ENCODE data around the gene BAMBI. TPM values are rescaled to one million over a fixed set of nuclear protein-coding genes. Genes with fewer than 3 reads are reported as not detected.

BAMBI gene
- total RNA-seq, 1 experiment from 2014 or later, result 26.8 TPM

GRCh38 chr10:28691187-28691694 is 13.9 kb downstream of the BAMBI start:
- in situ Hi-C loops (cut with HindIII; ENCODE audit: low pct_unique_long_range_greater_than_20kb, low sequenced_read_pairs), result no loop called here
- no peak for DNase-seq (ENCODE audit: low read depth)

- DNase-seq (ENCODE audit: low read depth), result no peak
- in situ Hi-C loops (cut with HindIII; ENCODE audit: low pct_unique_long_range_greater_than_20kb, low sequenced_read_pairs), result no loop called here
Measured at GRCh38 chr10:28692050-28692449, 14.7 kb downstream of the BAMBI start.

DNA sequence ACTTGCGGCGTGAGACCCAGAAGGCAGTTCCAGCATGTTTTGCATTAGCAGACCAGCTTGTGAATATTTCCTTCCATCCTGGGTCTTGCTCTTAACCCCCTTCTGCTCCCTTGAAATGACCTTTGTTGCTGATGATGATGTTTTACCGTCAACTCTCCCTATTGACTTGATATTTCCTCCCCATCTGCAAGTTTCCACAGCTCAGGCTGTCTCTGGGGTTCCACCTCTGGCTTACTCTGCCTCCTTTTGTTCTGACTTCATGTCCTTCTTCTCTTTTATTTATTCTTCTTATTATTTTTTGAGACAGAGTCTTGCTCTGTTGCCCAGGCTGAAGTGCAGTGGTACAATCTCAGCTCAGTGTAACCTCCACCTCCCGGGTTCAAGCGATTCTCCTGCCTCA is 17.2 kb downstream of the BAMBI start:
- DNase-seq (ENCODE audit: low read depth), result no peak
- in situ Hi-C loops (cut with HindIII; ENCODE audit: low pct_unique_long_range_greater_than_20kb, low sequenced_read_pairs), result no loop called here

DNA sequence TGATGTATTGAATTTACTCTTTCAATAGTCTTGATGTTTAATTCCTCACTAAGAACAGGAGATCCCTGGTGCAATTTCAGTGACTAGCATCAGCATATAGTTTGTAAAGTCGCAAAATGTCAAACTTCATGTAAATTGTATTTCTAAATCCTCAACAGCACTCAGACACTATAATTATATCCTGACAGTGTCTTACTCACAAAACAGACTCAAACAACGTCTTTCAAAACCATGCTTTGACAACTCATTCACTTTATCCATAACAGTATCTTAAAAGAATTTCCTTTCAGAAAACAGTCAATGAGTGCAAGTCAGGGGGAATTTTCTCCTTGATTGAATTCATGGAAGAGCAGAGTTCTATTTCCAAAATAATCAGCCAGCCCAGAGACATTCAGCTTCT is 20.8 kb downstream of the BAMBI start:
- in situ Hi-C loops (cut with HindIII; ENCODE audit: low pct_unique_long_range_greater_than_20kb, low sequenced_read_pairs), result no loop called here

GRCh38 chr10:28704464-28705161 is 27.3 kb downstream of the BAMBI start:
- DNase-seq (ENCODE audit: low read depth), result no peak
- in situ Hi-C loops (cut with HindIII; ENCODE audit: low pct_unique_long_range_greater_than_20kb, low sequenced_read_pairs), result no loop called here

More for the DNA sequence above, 20.8 kb downstream of the BAMBI start:
- no peak for DNase-seq (ENCODE audit: low read depth)

DNA sequence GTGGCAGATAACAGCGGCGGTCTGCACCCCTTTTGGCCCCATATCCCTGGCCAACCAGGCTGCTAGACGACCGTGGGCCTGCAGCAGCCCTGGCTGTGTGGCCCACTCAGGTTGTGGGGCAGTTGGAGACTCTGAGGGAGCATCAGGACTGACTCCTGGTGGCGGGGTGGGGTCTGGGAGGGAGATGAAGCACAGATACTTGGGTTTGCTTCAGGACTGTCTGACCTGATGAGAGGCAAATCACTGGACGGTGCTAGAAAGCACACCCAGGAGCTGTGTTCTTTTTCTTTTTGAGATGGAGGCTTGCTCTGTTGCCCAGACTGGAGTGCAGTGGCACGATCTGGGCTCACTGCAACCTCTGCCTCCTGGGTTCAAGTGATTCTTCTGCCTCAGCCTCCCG is 28.2 kb downstream of the BAMBI start:
- in situ Hi-C loops (cut with HindIII; ENCODE audit: low pct_unique_long_range_greater_than_20kb, low sequenced_read_pairs), result no loop called here
- DNase-seq (ENCODE audit: low read depth), result no peak

- no peak for DNase-seq (ENCODE audit: low read depth)
- in situ Hi-C loops (cut with HindIII; ENCODE audit: low pct_unique_long_range_greater_than_20kb, low sequenced_read_pairs), result no loop called here
Measured at GRCh38 chr10:28709001-28709710, 31.8 kb downstream of the BAMBI start.

DNA sequence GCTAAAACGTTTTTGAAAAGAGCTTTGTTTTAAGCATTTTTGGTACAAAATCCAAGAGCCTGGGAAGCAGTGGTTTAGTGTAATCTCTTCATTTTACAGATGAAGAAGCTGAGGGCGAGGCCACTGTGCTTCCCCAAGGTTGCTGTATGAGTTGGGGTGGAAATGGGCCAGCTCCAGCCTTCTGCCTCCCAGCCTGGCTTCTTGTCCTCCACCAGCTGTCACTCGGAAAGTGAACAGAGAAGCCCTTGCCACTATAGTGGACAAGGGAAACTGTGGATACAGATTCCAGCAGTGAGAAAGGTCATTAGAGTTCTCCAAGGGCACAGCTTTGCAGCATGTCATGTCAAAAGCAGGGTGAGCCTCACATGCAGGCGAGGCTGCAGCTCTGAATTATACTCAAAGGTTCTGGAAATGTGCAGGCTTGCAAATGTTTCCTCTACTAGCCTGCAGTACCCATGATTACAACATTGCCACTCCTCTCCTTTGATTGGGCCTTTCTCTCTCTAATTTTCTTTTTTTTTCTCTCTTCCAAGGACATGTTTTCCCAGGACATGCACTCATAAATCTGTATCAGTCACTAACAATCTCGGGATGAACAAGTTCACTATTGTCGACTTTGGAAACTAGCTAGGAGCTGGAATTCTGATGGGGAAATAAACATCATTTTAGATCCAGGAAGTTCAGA is 33.0 kb downstream of the BAMBI start:
- in situ Hi-C loops (cut with HindIII; ENCODE audit: low pct_unique_long_range_greater_than_20kb, low sequenced_read_pairs), result no loop called here

GRCh38 chr10:28711041-28711440 is 33.7 kb downstream of the BAMBI start:
- no peak for DNase-seq (ENCODE audit: low read depth)
- in situ Hi-C loops (cut with HindIII; ENCODE audit: low pct_unique_long_range_greater_than_20kb, low sequenced_read_pairs), result no loop called here

More for the DNA sequence above, 33.0 kb downstream of the BAMBI start:
- DNase-seq (ENCODE audit: low read depth), result no peak

- in situ Hi-C loops (cut with HindIII; ENCODE audit: low pct_unique_long_range_greater_than_20kb, low sequenced_read_pairs), result no loop called here
Measured at GRCh38 chr10:28711776-28712175, 34.5 kb downstream of the BAMBI start.

GRCh38 chr10:28713626-28714352 is 36.5 kb downstream of the BAMBI start:
- in situ Hi-C loops (cut with HindIII; ENCODE audit: low pct_unique_long_range_greater_than_20kb, low sequenced_read_pairs), result no loop called here
- DNase-seq (ENCODE audit: low read depth), result no peak

More at GRCh38 chr10:28711776-28712175, 34.5 kb downstream of the BAMBI start:
- DNase-seq (ENCODE audit: low read depth), result no peak

DNA sequence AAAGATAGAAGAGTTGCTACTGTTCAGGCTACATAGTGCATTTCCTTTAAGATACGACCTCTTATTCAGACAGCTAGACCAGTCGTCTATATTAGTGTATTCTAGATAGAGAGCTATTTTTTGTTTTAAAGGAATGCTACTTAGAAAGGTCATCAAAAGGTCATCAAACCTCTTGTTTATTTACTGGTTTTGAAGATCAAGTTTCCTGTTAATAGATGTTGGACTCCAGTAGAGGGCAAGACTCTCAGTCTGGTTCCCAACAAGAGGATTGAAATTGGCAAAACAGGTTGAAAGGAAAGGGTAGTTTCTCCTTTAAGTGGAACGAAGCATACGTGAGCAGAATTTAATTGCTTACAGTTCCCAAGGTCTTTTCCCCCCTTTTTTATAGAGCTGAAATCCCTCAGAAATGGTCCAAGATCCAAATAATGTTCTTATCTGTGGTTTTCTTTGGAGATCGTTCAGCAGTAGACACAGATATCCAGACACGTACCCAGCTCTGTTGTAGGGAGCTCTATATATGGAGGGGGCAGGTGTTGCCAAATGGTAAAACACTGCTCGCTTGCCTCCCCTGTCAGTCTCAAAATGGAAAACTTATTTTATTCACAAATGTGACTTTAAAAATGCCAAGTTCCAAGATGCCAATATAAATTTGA is 37.2 kb downstream of the BAMBI start:
- DNase-seq (ENCODE audit: low read depth), result peak; percentile 23
- in situ Hi-C loops (cut with HindIII; ENCODE audit: low pct_unique_long_range_greater_than_20kb, low sequenced_read_pairs), result no loop called here

DNA sequence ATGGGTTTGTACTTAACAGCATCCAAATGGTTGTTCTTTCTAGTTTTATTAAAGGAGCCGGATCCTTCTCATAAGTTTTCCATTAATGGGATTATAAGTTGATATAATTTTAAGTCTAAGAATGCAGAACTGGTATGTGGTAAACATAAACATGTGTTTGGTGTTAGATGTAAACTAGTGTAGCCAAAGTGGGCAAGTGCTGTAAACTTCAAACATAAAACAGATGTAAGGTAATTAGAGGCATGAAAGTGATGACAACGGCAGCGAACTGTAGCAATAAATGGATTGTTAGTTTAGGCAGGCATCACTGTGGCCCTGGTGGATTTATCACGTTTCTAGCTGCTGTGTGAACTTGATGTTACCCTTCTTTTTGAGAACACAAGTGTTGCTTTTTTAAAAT is 37.9 kb downstream of the BAMBI start:
- in situ Hi-C loops (cut with HindIII; ENCODE audit: low pct_unique_long_range_greater_than_20kb, low sequenced_read_pairs), result no loop called here
- no peak for DNase-seq (ENCODE audit: low read depth)

GRCh38 chr10:28715757-28716156 is 38.4 kb downstream of the BAMBI start:
- in situ Hi-C loops (cut with HindIII; ENCODE audit: low pct_unique_long_range_greater_than_20kb, low sequenced_read_pairs), result no loop called here
- no peak for DNase-seq (ENCODE audit: low read depth)

DNA sequence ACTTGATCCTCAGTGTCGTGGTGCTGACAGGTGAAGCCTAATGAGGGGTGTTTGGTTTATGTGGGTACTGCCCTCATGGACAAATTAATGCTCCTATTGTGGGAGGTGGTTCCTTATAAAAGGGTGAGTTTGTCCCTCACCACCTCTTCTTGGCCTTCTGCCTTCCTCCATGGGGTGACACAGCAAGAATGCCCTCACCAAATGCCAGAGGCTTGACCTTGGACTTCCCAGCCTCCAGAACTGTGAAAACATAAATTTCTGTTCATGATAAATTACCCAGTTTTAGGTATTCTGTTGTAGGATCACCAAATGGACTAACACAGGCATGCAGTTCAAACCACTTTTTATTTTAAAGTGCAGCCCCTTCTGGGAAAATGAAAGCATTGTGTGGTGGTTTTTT is 39.4 kb downstream of the BAMBI start:
- no peak for DNase-seq (ENCODE audit: low read depth)
- in situ Hi-C loops (cut with HindIII; ENCODE audit: low pct_unique_long_range_greater_than_20kb, low sequenced_read_pairs), result no loop called here

DNA sequence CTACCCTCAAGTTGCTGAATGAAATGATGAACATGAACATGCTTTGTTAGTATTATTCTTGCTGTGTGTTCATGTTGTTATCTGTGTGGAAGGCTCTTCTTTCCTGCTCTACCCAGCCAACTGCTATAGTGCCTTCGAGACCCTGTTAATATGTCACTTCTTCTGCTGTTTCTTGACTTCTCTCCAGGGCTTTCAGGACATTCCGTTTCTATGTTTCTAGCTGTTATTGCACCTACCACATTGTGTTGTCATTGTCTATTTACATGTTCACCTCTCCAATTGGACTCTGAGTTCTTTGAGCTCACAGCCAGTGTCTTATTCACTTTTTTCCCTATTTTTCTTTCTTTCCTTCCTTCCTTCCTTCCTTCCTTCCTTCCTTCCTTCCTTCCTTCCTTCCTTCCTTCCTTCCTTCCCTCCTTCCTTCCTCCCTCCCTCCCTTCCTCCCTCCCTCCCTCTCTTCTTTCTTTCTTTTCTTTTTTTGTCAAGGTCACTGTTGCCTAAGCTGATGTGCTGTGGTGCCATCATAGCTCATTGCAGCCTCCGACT is 40.4 kb downstream of the BAMBI start:
- no peak for DNase-seq (ENCODE audit: low read depth)
- in situ Hi-C loops (cut with HindIII; ENCODE audit: low pct_unique_long_range_greater_than_20kb, low sequenced_read_pairs), result no loop called here

DNA sequence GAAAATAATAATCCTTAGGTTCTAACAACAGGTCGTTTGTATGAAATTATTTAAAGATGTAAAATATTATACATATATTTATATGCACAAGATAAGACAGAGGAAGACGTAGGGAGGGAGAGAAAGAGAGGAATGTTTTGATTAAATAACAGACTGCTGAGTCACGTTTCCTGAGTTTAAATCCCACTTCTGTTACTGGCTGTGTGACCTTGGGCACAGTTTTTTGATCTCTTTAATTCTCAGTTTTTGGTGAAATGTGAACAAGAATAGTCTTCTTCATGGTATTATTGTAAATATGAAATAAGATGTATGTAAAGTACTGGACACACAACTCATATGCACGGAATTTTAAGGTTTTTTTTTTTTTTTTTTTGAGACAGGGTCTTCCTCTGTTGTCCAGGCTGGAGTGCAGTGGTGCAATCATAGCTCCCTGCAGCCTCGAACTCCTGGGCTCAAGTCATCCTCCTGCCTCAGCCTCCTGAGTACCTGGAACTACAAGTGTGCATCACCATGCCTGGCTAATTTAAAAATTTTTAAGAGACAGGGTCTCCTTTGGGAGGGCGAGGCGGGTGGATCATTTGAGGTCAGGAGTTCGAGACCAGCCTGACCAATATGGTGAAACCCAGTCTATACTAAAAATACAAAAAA is 42.6 kb downstream of the BAMBI start:
- in situ Hi-C loops (cut with HindIII; ENCODE audit: low pct_unique_long_range_greater_than_20kb, low sequenced_read_pairs), result no loop called here
- DNase-seq (ENCODE audit: low read depth), result peak; percentile 39

Data from Caki2 (cell line).